ENCODE data around the gene MRGPRX2.

- TF ChIP-seq POLR2A (IDR thresholded peaks at IDR 0.05) (no peak), CTCF (IDR thresholded peaks at IDR 0.05) (no peak), POLR2AphosphoS5 (IDR thresholded peaks at IDR 0.05) (no peak), EP300 (IDR thresholded peaks at IDR 0.05) (no peak)
These were observed 49.8 kb upstream of the MRGPRX2 start for GRCh38 chr11:19110295-19110694.

Measured in upper lobe of left lung (tissue), 4 donors.